Keratinocyte (primary cell): ENCODE data around the gene TTC28. TPM values are rescaled to one million over a fixed set of nuclear protein-coding genes. Genes with fewer than 3 reads are reported as not detected.

Source experiments
- DNase-seq: peaks from one replicate; pipeline ENCODE4 v3.0.0-alpha.2; 2011; ENCODE audit warnings: low read depth, missing footprints, low spot score
- FAIRE-seq: peaks from 2 replicates; lab custom pipeline; 2011; peaks lifted over from hg19 to GRCh38; lab: Jason Lieb, UNC
- H2AFZ ChIP-seq: 2 replicates; pipeline ENCODE4 v1.6.0; 2012; ENCODE audit warnings: low read length, control low read depth, inconsistent platforms; ENCODE audit not compliant: control insufficient read depth
- H3K27ac ChIP-seq: 2 replicates; pipeline ENCODE4 v1.5.1; 2011; ENCODE audit warnings: low read length; ENCODE audit not compliant: control insufficient read depth, insufficient read depth
- H3K27me3 ChIP-seq: 3 replicates; pipeline ENCODE4 v1.6.0; 2011; ENCODE audit warnings: low read length; ENCODE audit not compliant: control insufficient read depth, insufficient read depth; ENCODE audit errors: extremely low read depth
- H3K36me3 ChIP-seq, 2 experiments: 2 replicates in 1 of 2; 3 replicates in 1 of 2; pipeline ENCODE4 v1.5.1; 2011; ENCODE audit warnings: low read length in 2 of 2, mild to moderate bottlenecking in 1 of 2; ENCODE audit not compliant: control insufficient read depth in 2 of 2, insufficient read depth in 2 of 2; ENCODE audit errors: extremely low read depth in 1 of 2
- H3K4me1 ChIP-seq: 3 replicates; pipeline ENCODE4 v1.5.1; 2011; ENCODE audit warnings: low read length; ENCODE audit not compliant: control insufficient read depth, insufficient read depth; ENCODE audit errors: extremely low read depth
- H3K4me2 ChIP-seq: 3 replicates; pipeline ENCODE4 v1.6.0; 2011; ENCODE audit warnings: low read depth, low read length; ENCODE audit not compliant: control insufficient read depth, insufficient read depth; ENCODE audit errors: extremely low read depth
- H3K4me3 ChIP-seq, 3 experiments: fragments of 200-600 bp in 1 of 3; sonication (generic) in 1 of 3; 2 replicates in 2 of 3; 3 replicates in 1 of 3; pipeline ENCODE4 v1.5.1; 2011 to 2016; ENCODE audit warnings: low read length in 3 of 3, mild to moderate bottlenecking in 3 of 3, control low read depth in 2 of 3, inconsistent platforms in 1 of 3, low read depth in 1 of 3, mixed read lengths in 1 of 3, mixed run types in 1 of 3, moderate library complexity in 1 of 3; ENCODE audit not compliant: control insufficient read depth in 2 of 3, insufficient read depth in 2 of 3; ENCODE audit errors: extremely low read depth in 1 of 3
- H3K79me2 ChIP-seq: 2 replicates; pipeline ENCODE4 v1.6.0; 2012; ENCODE audit warnings: low read length; ENCODE audit not compliant: control insufficient read depth, insufficient read depth
- H3K9ac ChIP-seq: 3 replicates; pipeline ENCODE4 v1.6.0; 2011; ENCODE audit warnings: low read length; ENCODE audit not compliant: control insufficient read depth, insufficient read depth; ENCODE audit errors: extremely low read depth
- H3K9me1 ChIP-seq: 3 replicates; pipeline ENCODE4 v1.6.0; 2011; ENCODE audit warnings: low read length; ENCODE audit not compliant: control insufficient read depth, insufficient read depth; ENCODE audit errors: extremely low read depth
- H3K9me3 ChIP-seq: 2 replicates; pipeline ENCODE4 v1.5.1; 2012; ENCODE audit warnings: low read depth, low read length; ENCODE audit not compliant: control insufficient read depth
- H4K20me1 ChIP-seq: 3 replicates; pipeline ENCODE4 v1.6.0; 2011; ENCODE audit warnings: low read length; ENCODE audit not compliant: control insufficient read depth, insufficient read depth; ENCODE audit errors: extremely low read depth
- CTCF ChIP-seq, 3 experiments: IDR thresholded peaks in 1 of 3; conservative IDR thresholded peaks in 1 of 3; optimal IDR thresholded peaks in 1 of 3; 2 replicates in 2 of 3; 3 replicates in 1 of 3; pipeline versions ENCODE3 to v1.5.1; 2011; ENCODE audit warnings: low read length in 3 of 3, mild to moderate bottlenecking in 3 of 3, moderate library complexity in 2 of 3, control low read depth in 1 of 3, inconsistent platforms in 1 of 3; ENCODE audit not compliant: insufficient read depth in 2 of 3; ENCODE audit errors: extremely low read depth in 1 of 3
- EZH2 ChIP-seq: IDR thresholded peaks from one replicate; pipeline ENCODE4 v1.6.1; 2012; ENCODE audit warnings: inconsistent platforms, mild to moderate bottlenecking, low read length, moderate library complexity
- dilution Hi-C: fragments of 300-500 bp; cut with MboI; formaldehyde crosslinking; loops from one replicate; pipeline ENCODE4 v1.7.0; 2020; ENCODE audit warnings: low sequenced_read_pairs; ENCODE audit not compliant: extremely low pct_ligation_motif_present
- polyA plus RNA-seq, 5 experiments: library from polyadenylated mRNA; depleted of rRNA in 3 of 5; stranded (reverse) in 3 of 5; stranded (forward) in 1 of 5; unstranded in 1 of 5; fragments of >200 nt; gene quantifications; 1 replicate in 1 of 5; 2 replicates in 3 of 5; 3 replicates in 1 of 5; pipeline versions ENCODE4 v1.2.1 to v1.2.3, GENCODE V29; 2011 to 2012; ENCODE audit warnings: missing spikeins in 2 of 5, low read depth in 1 of 5, low replicate concordance in 1 of 5

Gene TTC28
- polyA plus RNA-seq, 1 donor (not counting 4 experiments of a cell fraction or from before 2014, with no cell fraction given) = 0.66 TPM

- no peaks in the 10 kb centered on the region for H3K9me1 ChIP-seq
- no peak overlapping the region for H3K4me3 ChIP-seq
- DNase-seq (no peak), FAIRE-seq (no peak)
- no peak overlapping the region for H2AFZ ChIP-seq
- no peaks in the 10 kb centered on the region for H4K20me1 ChIP-seq
- H3K9ac ChIP-seq = no peak overlapping the region
- no peak for TF ChIP-seq CTCF (optimal IDR thresholded peaks at IDR 0.05 in 1 of 3, IDR thresholded peaks at IDR 0.05 in 1 of 3, conservative IDR thresholded peaks at IDR 0.05 in 1 of 3; ENCODE audit: extremely low read depth in 1 of 3, insufficient read depth in 2 of 3, low read length in 3 of 3)
- no peak for TF ChIP-seq EZH2
- no peaks in the 10 kb centered on the region for H3K4me1 ChIP-seq
- H3K27ac ChIP-seq = no peak overlapping the region
- no peaks in the 10 kb centered on the region for H3K79me2 ChIP-seq
- H3K9me3 ChIP-seq = no peaks in the 10 kb centered on the region
- dilution Hi-C loops = no loop called here
- no peaks in the 10 kb centered on the region for H3K36me3 ChIP-seq
- no peaks in the 10 kb centered on the region for H3K27me3 ChIP-seq
- no peak overlapping the region for H3K4me2 ChIP-seq
These were observed 650.3 kb downstream of the TTC28 start for GRCh38 chr22:28029201-28029948.

DNA sequence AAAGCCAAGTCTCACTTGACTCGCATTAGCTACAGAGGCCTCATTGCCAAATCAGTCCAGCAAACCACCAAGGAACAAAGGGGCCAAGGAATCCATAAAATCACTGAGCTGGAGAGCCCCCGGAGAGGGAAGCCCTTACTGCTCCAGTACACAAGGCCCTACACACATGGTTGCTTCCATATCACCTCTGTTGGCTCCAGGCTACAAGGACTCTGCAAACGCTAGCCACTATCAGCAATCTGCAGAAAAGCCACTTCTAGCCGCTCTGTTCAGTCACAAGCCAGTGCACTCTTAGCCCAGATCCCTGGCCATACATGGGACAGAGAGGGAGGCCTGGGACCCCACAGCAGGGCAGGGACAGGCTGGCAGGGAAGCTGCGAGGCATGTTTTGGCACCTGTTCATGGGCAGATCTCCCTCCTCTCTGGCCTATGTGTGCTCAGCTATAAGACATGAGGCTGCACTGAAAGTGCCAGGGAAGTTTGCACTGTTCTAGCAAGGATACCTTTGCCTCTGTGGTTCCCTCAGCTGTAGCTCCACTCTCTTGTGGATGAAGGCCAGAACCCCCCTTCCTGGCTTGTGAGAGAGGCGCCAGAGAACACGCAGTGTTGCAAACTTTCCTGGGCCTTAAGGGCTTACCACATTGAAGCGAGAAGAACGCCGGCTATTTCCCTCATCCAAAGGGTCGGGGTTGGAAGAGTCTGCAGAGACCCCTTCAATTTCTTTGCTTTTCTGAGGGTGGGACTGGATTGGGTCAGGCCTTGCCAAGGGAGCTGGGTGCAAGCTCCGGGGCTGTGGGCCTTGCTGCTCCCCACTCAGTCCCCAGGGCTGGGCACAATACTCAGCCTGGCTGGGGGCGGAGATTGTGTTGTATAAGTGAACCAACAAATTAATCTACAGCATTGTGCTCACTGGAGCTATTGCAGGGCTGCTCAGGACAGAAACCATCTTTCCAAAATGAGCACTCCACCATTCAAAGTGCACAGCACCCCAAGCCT lies 651.9 kb downstream of the TTC28 start:
- H2AFZ ChIP-seq = no peak overlapping the region
- H3K27ac ChIP-seq = no peak overlapping the region
- H3K27me3 ChIP-seq = peaks cover under 1% of the 10 kb centered on the region
- no peak for DNase-seq
- no peak overlapping the region for H3K4me3 ChIP-seq
- no peak overlapping the region for H3K4me2 ChIP-seq
- no peaks in the 10 kb centered on the region for H3K4me1 ChIP-seq
- no peaks in the 10 kb centered on the region for H3K36me3 ChIP-seq
- no peaks in the 10 kb centered on the region for H4K20me1 ChIP-seq
- TF ChIP-seq CTCF (optimal IDR thresholded peaks at IDR 0.05 in 1 of 3, IDR thresholded peaks at IDR 0.05 in 1 of 3, conservative IDR thresholded peaks at IDR 0.05 in 1 of 3; ENCODE audit: extremely low read depth in 1 of 3, insufficient read depth in 2 of 3, low read length in 3 of 3) (no peak), EZH2 (no peak)
- no peaks in the 10 kb centered on the region for H3K79me2 ChIP-seq
- dilution Hi-C loops = no loop called here
- H3K9me1 ChIP-seq = no peaks in the 10 kb centered on the region
- H3K9me3 ChIP-seq = no peaks in the 10 kb centered on the region
- H3K9ac ChIP-seq = no peak overlapping the region
- FAIRE-seq = no peak
